Measurements from ENCODE around the gene PSMA8. TPM values are rescaled to one million over a fixed set of nuclear protein-coding genes. Genes with fewer than 3 reads are reported as not detected.

The PSMA8 gene
- total and polyA plus RNA-seq, 2 of the 13 experiments (the other 11 are each of a cell fraction or from before 2014, with no cell fraction given) = not detected

- 0 out of 2 replicates have a peak, but pooled peaks have one; percentile 43 for TF ChIP-seq SNAI1 (CRISPR knock-in tag; IDR thresholded peaks at IDR 0.05; ENCODE audit: borderline replicate concordance)
- TF ChIP-seq ZNF251 (CRISPR knock-in tag; IDR thresholded peaks at IDR 0.05) = no peak
- TF ChIP-seq ELF1 (CRISPR knock-in tag; IDR thresholded peaks at IDR 0.05) = peak; percentile 6; the same call in 1 of the 2 replicates
- peak; percentile 8; the same call in 1 of the 2 replicates for TF ChIP-seq NAIF1 (CRISPR knock-in tag; IDR thresholded peaks at IDR 0.05; ENCODE audit: borderline replicate concordance)
- no peak for TF ChIP-seq ZNF484 (CRISPR knock-in tag; IDR thresholded peaks at IDR 0.05; ENCODE audit: borderline replicate concordance, low read depth)
- no peak for TF ChIP-seq SNAPC4 (CRISPR knock-in tag; IDR thresholded peaks at IDR 0.05)
- TF ChIP-seq GATAD1 (CRISPR knock-in tag; IDR thresholded peaks at IDR 0.05) = 0 out of 2 replicates have a peak, but pooled peaks have one; percentile 41
- peak; percentile 28; the same call in 1 of the 2 replicates for TF ChIP-seq ZNF746 (CRISPR knock-in tag; IDR thresholded peaks at IDR 0.05)
- peak; percentile 20; the same call in 1 of the 2 replicates for TF ChIP-seq FOSL2 (CRISPR knock-in tag; IDR thresholded peaks at IDR 0.05)
- TF ChIP-seq NR2F6 (IDR thresholded peaks at IDR 0.05) = no peak
- 0 out of 2 replicates have a peak, but pooled peaks have one; percentile 3 for TF ChIP-seq NR2F6 (CRISPR knock-in tag; IDR thresholded peaks at IDR 0.05)
- TF ChIP-seq REXO4 (CRISPR knock-in tag; IDR thresholded peaks at IDR 0.05; ENCODE audit: borderline replicate concordance) = no peak
- no peak for TF ChIP-seq HDAC1 (CRISPR knock-in tag; IDR thresholded peaks at IDR 0.05)
- TF ChIP-seq, protein P1, sequence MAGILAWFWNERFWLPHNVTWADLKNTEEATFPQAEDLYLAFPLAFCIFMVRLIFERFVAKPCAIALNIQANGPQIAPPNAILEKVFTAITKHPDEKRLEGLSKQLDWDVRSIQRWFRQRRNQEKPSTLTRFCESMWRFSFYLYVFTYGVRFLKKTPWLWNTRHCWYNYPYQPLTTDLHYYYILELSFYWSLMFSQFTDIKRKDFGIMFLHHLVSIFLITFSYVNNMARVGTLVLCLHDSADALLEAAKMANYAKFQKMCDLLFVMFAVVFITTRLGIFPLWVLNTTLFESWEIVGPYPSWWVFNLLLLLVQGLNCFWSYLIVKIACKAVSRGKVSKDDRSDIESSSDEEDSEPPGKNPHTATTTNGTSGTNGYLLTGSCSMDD (CRISPR knock-in tag; IDR thresholded peaks at IDR 0.05) = no peak
- peak; percentile 34; the same call in 1 of the 2 replicates for TF ChIP-seq ZSCAN25 (CRISPR knock-in tag; IDR thresholded peaks at IDR 0.05)
- 0 out of 2 replicates have a peak, but pooled peaks have one; percentile 10 for TF ChIP-seq PHF20 (CRISPR knock-in tag; IDR thresholded peaks at IDR 0.05)
- peak; percentile 78; the same call in 1 of the 2 replicates for TF ChIP-seq NFATC3 (CRISPR knock-in tag; IDR thresholded peaks at IDR 0.05)
- 0 out of 4 replicates have a peak, but pooled peaks of 1 of the 2 experiments have one; percentile 9 for TF ChIP-seq KLF16 (CRISPR knock-in tag; IDR thresholded peaks at IDR 0.05)
- TF ChIP-seq ASH2L (IDR thresholded peaks at IDR 0.05; ENCODE audit: insufficient read length, low read depth, low read length) = peak; percentile 14
- TF ChIP-seq, protein P2, sequence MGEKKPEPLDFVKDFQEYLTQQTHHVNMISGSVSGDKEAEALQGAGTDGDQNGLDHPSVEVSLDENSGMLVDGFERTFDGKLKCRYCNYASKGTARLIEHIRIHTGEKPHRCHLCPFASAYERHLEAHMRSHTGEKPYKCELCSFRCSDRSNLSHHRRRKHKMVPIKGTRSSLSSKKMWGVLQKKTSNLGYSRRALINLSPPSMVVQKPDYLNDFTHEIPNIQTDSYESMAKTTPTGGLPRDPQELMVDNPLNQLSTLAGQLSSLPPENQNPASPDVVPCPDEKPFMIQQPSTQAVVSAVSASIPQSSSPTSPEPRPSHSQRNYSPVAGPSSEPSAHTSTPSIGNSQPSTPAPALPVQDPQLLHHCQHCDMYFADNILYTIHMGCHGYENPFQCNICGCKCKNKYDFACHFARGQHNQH (CRISPR knock-in tag; IDR thresholded peaks at IDR 0.05) = 0 out of 2 replicates have a peak, but pooled peaks have one; percentile 1
Observed at GRCh38 chr18:26091047-26091630, 42.5 kb upstream of the PSMA8 start (continued).

Data from HepG2 (cell line).